Breast epithelium (tissue), 3 donors: ENCODE data around the gene IMPA2.

Source experiments
- CTCF ChIP-seq, 3 donors: fragments of 450-650 bp; IDR thresholded peaks; one replicate each; pipeline ENCODE4 v1.5.1; 2016 to 2017; ENCODE audit warnings: antibody characterized with exemption in 3 of 3, mild to moderate bottlenecking in 3 of 3, moderate library complexity in 3 of 3
- POLR2AphosphoS5 ChIP-seq, 3 donors: sonication (generic); formaldehyde crosslinking; IDR thresholded peaks; one replicate each; pipeline ENCODE4 v1.6.1; 2017; ENCODE audit warnings: antibody characterized with exemption in 3 of 3

GRCh38 chr18:11974741-11975325 lies 6.5 kb upstream of the IMPA2 start:
- no peak for TF ChIP-seq CTCF (IDR thresholded peaks at IDR 0.05)
- TF ChIP-seq POLR2AphosphoS5 (IDR thresholded peaks at IDR 0.05): no peak
